NCI-H774 (cell line): ENCODE results near the gene SMIM5.

Experiments
- DNase-seq: peaks from one replicate; lab custom pipeline; 2025; lab: John Stamatoyannopoulos, UW

SMIM5 gene

GRCh38 chr17:75603123-75603522 lies 30.1 kb upstream of the SMIM5 start:
- no peak for DNase-seq

- no peak for DNase-seq
Observed at GRCh38 chr17:75604034-75604695, 29.1 kb upstream of the SMIM5 start.

- DNase-seq: no peak
Observed at GRCh38 chr17:75605790-75606189, 27.4 kb upstream of the SMIM5 start.

- no peak for DNase-seq
Observed at GRCh38 chr17:75607086-75607485, 26.1 kb upstream of the SMIM5 start.

GRCh38 chr17:75610103-75610984 lies 22.9 kb upstream of the SMIM5 start:
- DNase-seq: no peak

GRCh38 chr17:75611851-75612429 lies 21.3 kb upstream of the SMIM5 start:
- no peak for DNase-seq

- no peak for DNase-seq
Observed at GRCh38 chr17:75612906-75613626, 20.2 kb upstream of the SMIM5 start.

GRCh38 chr17:75614006-75614405 lies 19.2 kb upstream of the SMIM5 start:
- no peak for DNase-seq

GRCh38 chr17:75614556-75615270 lies 18.5 kb upstream of the SMIM5 start:
- DNase-seq: no peak

- DNase-seq: no peak
Observed at GRCh38 chr17:75615301-75615700, 17.9 kb upstream of the SMIM5 start.

GRCh38 chr17:75616521-75617122 lies 16.6 kb upstream of the SMIM5 start:
- no peak for DNase-seq

- no peak for DNase-seq
Observed at GRCh38 chr17:75617218-75617617, 16.0 kb upstream of the SMIM5 start.

- DNase-seq: no peak
Observed at GRCh38 chr17:75617675-75618074, 15.6 kb upstream of the SMIM5 start.

- no peak for DNase-seq
Observed at GRCh38 chr17:75619506-75620431, 13.5 kb upstream of the SMIM5 start.

GRCh38 chr17:75621489-75621888 lies 11.7 kb upstream of the SMIM5 start:
- no peak for DNase-seq

GRCh38 chr17:75622076-75622475 lies 11.2 kb upstream of the SMIM5 start:
- DNase-seq: no peak

GRCh38 chr17:75622771-75623273 lies 10.4 kb upstream of the SMIM5 start:
- DNase-seq: no peak

- no peak for DNase-seq
Observed at GRCh38 chr17:75623386-75623785, 9.8 kb upstream of the SMIM5 start.

GRCh38 chr17:75624021-75624420 lies 9.2 kb upstream of the SMIM5 start:
- DNase-seq: no peak
